GM23338 (cell line): ENCODE data around the gene CAMP. TPM values are rescaled to one million over a fixed set of nuclear protein-coding genes. Genes with fewer than 3 reads are reported as not detected.

ENCODE experiments used
- ATAC-seq: fragments of 200-7000 bp; cut with Tn5 transposase; 3 replicates; pipeline ENCODE4 v1.9.1; 2020
- DNase-seq: peaks from one replicate; pipeline ENCODE4 v3.0.0-alpha.2; 2015; ENCODE audit warnings: low spot score
- H2AFZ ChIP-seq: fragments of 200-600 bp; sonication (generic); 2 replicates; pipeline ENCODE4 v1.8.0; 2016; ENCODE audit warnings: antibody characterized with exemption, mild to moderate bottlenecking, moderate library complexity
- H3F3A ChIP-seq: fragments of 200-600 bp; sonication (generic); replicated peaks from 2 replicates; pipeline ENCODE4 v1.8.0; 2017; ENCODE audit warnings: antibody characterized with exemption, mixed run types, low read depth
- H3K27ac ChIP-seq: fragments of 200-600 bp; sonication (generic); 2 replicates; pipeline ENCODE4 v1.6.1; 2016; ENCODE audit warnings: low read depth
- H3K27me3 ChIP-seq: fragments of 200-600 bp; sonication (generic); 2 replicates; pipeline ENCODE4 v1.8.0; 2016; ENCODE audit warnings: mild to moderate bottlenecking, mixed run types, moderate library complexity; ENCODE audit not compliant: insufficient read depth
- H3K36me3 ChIP-seq: fragments of 200-600 bp; sonication (generic); 2 replicates; pipeline ENCODE4 v1.8.0; 2016; ENCODE audit warnings: mild to moderate bottlenecking; ENCODE audit not compliant: insufficient read depth
- H3K4me1 ChIP-seq: fragments of 200-600 bp; sonication (generic); 2 replicates; pipeline ENCODE4 v1.8.0; 2016; ENCODE audit warnings: mild to moderate bottlenecking, moderate library complexity; ENCODE audit not compliant: insufficient read depth
- H3K4me2 ChIP-seq: fragments of 200-600 bp; sonication (generic); 2 replicates; pipeline ENCODE4 v1.7.1; 2017; ENCODE audit warnings: mixed run types
- H3K4me3 ChIP-seq: fragments of 200-600 bp; sonication (generic); 2 replicates; pipeline ENCODE4 v1.6.1; 2016; ENCODE audit warnings: mixed run types
- H3K79me2 ChIP-seq: fragments of 200-600 bp; sonication (generic); replicated peaks from 2 replicates; pipeline ENCODE4 v1.8.0; 2017; ENCODE audit warnings: mild to moderate bottlenecking; ENCODE audit not compliant: insufficient read depth
- H3K9me2 ChIP-seq: fragments of 200-600 bp; sonication (generic); 2 replicates; pipeline ENCODE4 v1.8.0; 2017; ENCODE audit not compliant: insufficient read depth
- H4K20me1 ChIP-seq: fragments of 200-600 bp; sonication (generic); replicated peaks from 2 replicates; pipeline ENCODE4 v1.8.0; 2017; ENCODE audit warnings: mild to moderate bottlenecking; ENCODE audit not compliant: insufficient read depth
- H3K27ac Mint-ChIP-seq: 2 replicates; pipeline ENCODE4 v1.8.0; 2020; ENCODE audit warnings: inconsistent platforms, mild to moderate bottlenecking, moderate library complexity, mixed read lengths
- H3K27me3 Mint-ChIP-seq: 3 replicates; pipeline ENCODE4 v1.8.0; 2022; ENCODE audit warnings: low read depth, mild to moderate bottlenecking, moderate library complexity, mixed read lengths, inconsistent platforms; ENCODE audit not compliant: insufficient read depth, poor library complexity
- H3K36me3 Mint-ChIP-seq: 3 replicates; pipeline ENCODE4 v1.8.0; 2021; ENCODE audit warnings: low read depth, mild to moderate bottlenecking, inconsistent platforms, moderate library complexity, mixed read lengths
- H3K4me1 Mint-ChIP-seq: 3 replicates; pipeline ENCODE4 v1.8.0; 2020; ENCODE audit warnings: mild to moderate bottlenecking, inconsistent platforms, mixed read lengths
- H3K4me3 Mint-ChIP-seq: 3 replicates; pipeline ENCODE4 v1.8.0; 2021; ENCODE audit warnings: moderate library complexity, mild to moderate bottlenecking, inconsistent platforms, mixed read lengths
- H3K9me3 Mint-ChIP-seq: 3 replicates; pipeline ENCODE4 v1.8.0; 2020; ENCODE audit warnings: moderate library complexity, mild to moderate bottlenecking, inconsistent platforms, mixed read lengths
- CREB1 ChIP-seq: fragments of 250-450 bp; sonication (Bioruptor Pico); IDR thresholded peaks from 2 replicates; pipeline ENCODE4 v1.5.0; 2020; ENCODE audit warnings: low read depth, mild to moderate bottlenecking, moderate library complexity
- ETS1 ChIP-seq: IDR thresholded peaks from 2 replicates; pipeline ENCODE4 v1.6.1; 2016; ENCODE audit warnings: antibody characterized with exemption
- EZH2 ChIP-seq: fragments of 200-600 bp; sonication (generic); IDR thresholded peaks from one replicate; pipeline ENCODE4 v1.8.0; 2017; ENCODE audit warnings: antibody characterized with exemption, mild to moderate bottlenecking, low read depth; ENCODE audit not compliant: unreplicated experiment
- EZH2phosphoT487 ChIP-seq: fragments of 200-600 bp; sonication (generic); IDR thresholded peaks from one replicate; pipeline ENCODE4 v1.8.1; 2018; ENCODE audit warnings: antibody characterized with exemption; ENCODE audit not compliant: unreplicated experiment
- JUNB ChIP-seq: IDR thresholded peaks from one replicate; pipeline ENCODE4 v1.6.1; 2016; ENCODE audit warnings: antibody characterized with exemption; ENCODE audit not compliant: unreplicated experiment
- NANOG ChIP-seq: IDR thresholded peaks from 2 replicates; pipeline ENCODE4 v1.6.1; 2016; ENCODE audit warnings: antibody characterized with exemption, borderline replicate concordance
- POLR2AphosphoS5 ChIP-seq: IDR thresholded peaks from 2 replicates; pipeline ENCODE4 v1.6.1; 2016; ENCODE audit warnings: antibody characterized with exemption, low read depth
- STAT1 ChIP-seq: IDR thresholded peaks from one replicate; pipeline ENCODE4 v1.6.1; 2016; ENCODE audit warnings: antibody characterized with exemption; ENCODE audit not compliant: unreplicated experiment
- ZNF114 ChIP-seq: fragments of 250-450 bp; sonication (Bioruptor Pico); IDR thresholded peaks from 2 replicates; pipeline ENCODE4 v1.5.0; 2020; ENCODE audit warnings: mild to moderate bottlenecking, moderate library complexity
- ZNF331 ChIP-seq: fragments of 250-450 bp; sonication (Bioruptor Pico); IDR thresholded peaks from 2 replicates; pipeline ENCODE4 v1.5.0; 2020; ENCODE audit warnings: low read depth, mild to moderate bottlenecking, moderate library complexity
- ZNF462 ChIP-seq: fragments of 250-450 bp; sonication (Bioruptor Pico); IDR thresholded peaks from 2 replicates; pipeline ENCODE4 v1.5.0; 2020; ENCODE audit warnings: mild to moderate bottlenecking, moderate library complexity
- polyA plus RNA-seq: library from polyadenylated mRNA; unstranded; fragments of >200 nt; fragmentation: Nextera tagmentation; extraction: Ambion mirVana; gene quantifications from 2 replicates; pipeline ENCODE4 v1.2.1, GENCODE V29; 2016
- total RNA-seq: library from RNA; depleted of rRNA; stranded (reverse); fragments of >200 nt; shearing (Covaris generic); gene quantifications from 2 replicates; pipeline ENCODE4 v1.2.3, GENCODE V29; 2014
- TF ChIP-seq, protein P1 (sequence below): IDR thresholded peaks from one replicate; pipeline ENCODE4 v1.6.1; 2018; ENCODE audit warnings: antibody characterized with exemption; ENCODE audit not compliant: unreplicated experiment
- TF ChIP-seq, protein P2 (sequence below), 2 experiments: fragments of 200-600 bp in 1 of 2; sonication (generic) in 1 of 2; conservative IDR thresholded peaks; 2 replicates each; pipeline versions ENCODE4 v1.5.1 to v1.6.1; 2016 to 2017; ENCODE audit warnings: antibody characterized with exemption in 2 of 2, low read depth in 2 of 2, mild to moderate bottlenecking in 2 of 2, moderate library complexity in 1 of 2

The CAMP gene
- total and polyA plus RNA-seq, 2 experiments from 2014 or later: not detected

DNA sequence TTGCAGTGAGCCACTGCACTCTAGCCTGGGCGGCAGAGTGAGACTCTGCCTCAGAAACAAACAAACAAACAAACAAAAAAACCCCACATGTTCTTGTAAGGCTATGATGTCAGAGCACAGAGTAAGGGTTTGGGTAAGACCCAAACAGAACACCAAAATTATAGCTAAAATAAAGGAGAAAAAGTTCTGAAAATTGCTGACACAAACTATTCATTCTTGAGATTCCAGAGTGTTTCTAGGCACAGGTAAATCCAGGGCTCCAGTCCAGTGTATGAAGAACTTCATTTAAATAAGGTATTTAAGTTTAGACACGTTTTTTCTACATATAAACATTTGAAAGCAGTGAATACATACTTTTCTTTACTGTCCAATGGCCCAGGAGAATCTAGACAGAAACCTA is 39.0 kb upstream of the CAMP start:
- H3K4me2 ChIP-seq: no peak overlapping the region
- no peak for DNase-seq
- peaks cover 65% of the 10 kb centered on the region for H3K36me3 ChIP-seq
- H3K27me3 Mint-ChIP-seq: peaks cover 12% of the 10 kb centered on the region
- peaks cover 15% of the 10 kb centered on the region for H3K4me1 ChIP-seq
- H3K27me3 ChIP-seq: no peaks in the 10 kb centered on the region
- TF ChIP-seq CREB1 (CRISPR knock-in tag) (no peak), EZH2phosphoT487 (no peak), STAT1 (no peak), ZNF331 (no peak), ZNF114 (CRISPR knock-in tag) (no peak), POLR2AphosphoS5 (no peak), ETS1 (no peak), JUNB (no peak), NANOG (no peak), ZNF462 (no peak), EZH2 (no peak)
- TF ChIP-seq, protein P1, sequence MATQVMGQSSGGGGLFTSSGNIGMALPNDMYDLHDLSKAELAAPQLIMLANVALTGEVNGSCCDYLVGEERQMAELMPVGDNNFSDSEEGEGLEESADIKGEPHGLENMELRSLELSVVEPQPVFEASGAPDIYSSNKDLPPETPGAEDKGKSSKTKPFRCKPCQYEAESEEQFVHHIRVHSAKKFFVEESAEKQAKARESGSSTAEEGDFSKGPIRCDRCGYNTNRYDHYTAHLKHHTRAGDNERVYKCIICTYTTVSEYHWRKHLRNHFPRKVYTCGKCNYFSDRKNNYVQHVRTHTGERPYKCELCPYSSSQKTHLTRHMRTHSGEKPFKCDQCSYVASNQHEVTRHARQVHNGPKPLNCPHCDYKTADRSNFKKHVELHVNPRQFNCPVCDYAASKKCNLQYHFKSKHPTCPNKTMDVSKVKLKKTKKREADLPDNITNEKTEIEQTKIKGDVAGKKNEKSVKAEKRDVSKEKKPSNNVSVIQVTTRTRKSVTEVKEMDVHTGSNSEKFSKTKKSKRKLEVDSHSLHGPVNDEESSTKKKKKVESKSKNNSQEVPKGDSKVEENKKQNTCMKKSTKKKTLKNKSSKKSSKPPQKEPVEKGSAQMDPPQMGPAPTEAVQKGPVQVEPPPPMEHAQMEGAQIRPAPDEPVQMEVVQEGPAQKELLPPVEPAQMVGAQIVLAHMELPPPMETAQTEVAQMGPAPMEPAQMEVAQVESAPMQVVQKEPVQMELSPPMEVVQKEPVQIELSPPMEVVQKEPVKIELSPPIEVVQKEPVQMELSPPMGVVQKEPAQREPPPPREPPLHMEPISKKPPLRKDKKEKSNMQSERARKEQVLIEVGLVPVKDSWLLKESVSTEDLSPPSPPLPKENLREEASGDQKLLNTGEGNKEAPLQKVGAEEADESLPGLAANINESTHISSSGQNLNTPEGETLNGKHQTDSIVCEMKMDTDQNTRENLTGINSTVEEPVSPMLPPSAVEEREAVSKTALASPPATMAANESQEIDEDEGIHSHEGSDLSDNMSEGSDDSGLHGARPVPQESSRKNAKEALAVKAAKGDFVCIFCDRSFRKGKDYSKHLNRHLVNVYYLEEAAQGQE: no peak
- TF ChIP-seq, protein P2, sequence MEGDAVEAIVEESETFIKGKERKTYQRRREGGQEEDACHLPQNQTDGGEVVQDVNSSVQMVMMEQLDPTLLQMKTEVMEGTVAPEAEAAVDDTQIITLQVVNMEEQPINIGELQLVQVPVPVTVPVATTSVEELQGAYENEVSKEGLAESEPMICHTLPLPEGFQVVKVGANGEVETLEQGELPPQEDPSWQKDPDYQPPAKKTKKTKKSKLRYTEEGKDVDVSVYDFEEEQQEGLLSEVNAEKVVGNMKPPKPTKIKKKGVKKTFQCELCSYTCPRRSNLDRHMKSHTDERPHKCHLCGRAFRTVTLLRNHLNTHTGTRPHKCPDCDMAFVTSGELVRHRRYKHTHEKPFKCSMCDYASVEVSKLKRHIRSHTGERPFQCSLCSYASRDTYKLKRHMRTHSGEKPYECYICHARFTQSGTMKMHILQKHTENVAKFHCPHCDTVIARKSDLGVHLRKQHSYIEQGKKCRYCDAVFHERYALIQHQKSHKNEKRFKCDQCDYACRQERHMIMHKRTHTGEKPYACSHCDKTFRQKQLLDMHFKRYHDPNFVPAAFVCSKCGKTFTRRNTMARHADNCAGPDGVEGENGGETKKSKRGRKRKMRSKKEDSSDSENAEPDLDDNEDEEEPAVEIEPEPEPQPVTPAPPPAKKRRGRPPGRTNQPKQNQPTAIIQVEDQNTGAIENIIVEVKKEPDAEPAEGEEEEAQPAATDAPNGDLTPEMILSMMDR (conservative IDR thresholded peaks at IDR 0.05; ENCODE audit: low read depth in 2 of 2): no peak
- peaks cover 84% of the 10 kb centered on the region for H3K79me2 ChIP-seq
- peaks cover 81% of the 10 kb centered on the region for H3K36me3 Mint-ChIP-seq
- ATAC-seq: no peak
- peaks cover 18% of the 10 kb centered on the region for H3K4me1 Mint-ChIP-seq
- no peaks in the 10 kb centered on the region for H3K9me2 ChIP-seq
- no peak overlapping the region for H2AFZ ChIP-seq
- H3K4me3 Mint-ChIP-seq: no peak overlapping the region
- H3K4me3 ChIP-seq: no peak overlapping the region
- H3F3A ChIP-seq: peaks cover 10% of the 10 kb centered on the region
- H4K20me1 ChIP-seq: peaks cover 54% of the 10 kb centered on the region
- no peaks in the 10 kb centered on the region for H3K9me3 Mint-ChIP-seq
- H3K27ac Mint-ChIP-seq: no peak overlapping the region
- H3K27ac ChIP-seq: 0 out of 2 replicates have a peak overlapping the region, but pooled peaks have one; percentile 20
